ENCODE results near the gene STEEP1. TPM values are rescaled to one million over a fixed set of nuclear protein-coding genes. Genes with fewer than 3 reads are reported as not detected.

The STEEP1 gene
- total RNA-seq, 1 donor from 2014 or later: 18.3 TPM

DNA sequence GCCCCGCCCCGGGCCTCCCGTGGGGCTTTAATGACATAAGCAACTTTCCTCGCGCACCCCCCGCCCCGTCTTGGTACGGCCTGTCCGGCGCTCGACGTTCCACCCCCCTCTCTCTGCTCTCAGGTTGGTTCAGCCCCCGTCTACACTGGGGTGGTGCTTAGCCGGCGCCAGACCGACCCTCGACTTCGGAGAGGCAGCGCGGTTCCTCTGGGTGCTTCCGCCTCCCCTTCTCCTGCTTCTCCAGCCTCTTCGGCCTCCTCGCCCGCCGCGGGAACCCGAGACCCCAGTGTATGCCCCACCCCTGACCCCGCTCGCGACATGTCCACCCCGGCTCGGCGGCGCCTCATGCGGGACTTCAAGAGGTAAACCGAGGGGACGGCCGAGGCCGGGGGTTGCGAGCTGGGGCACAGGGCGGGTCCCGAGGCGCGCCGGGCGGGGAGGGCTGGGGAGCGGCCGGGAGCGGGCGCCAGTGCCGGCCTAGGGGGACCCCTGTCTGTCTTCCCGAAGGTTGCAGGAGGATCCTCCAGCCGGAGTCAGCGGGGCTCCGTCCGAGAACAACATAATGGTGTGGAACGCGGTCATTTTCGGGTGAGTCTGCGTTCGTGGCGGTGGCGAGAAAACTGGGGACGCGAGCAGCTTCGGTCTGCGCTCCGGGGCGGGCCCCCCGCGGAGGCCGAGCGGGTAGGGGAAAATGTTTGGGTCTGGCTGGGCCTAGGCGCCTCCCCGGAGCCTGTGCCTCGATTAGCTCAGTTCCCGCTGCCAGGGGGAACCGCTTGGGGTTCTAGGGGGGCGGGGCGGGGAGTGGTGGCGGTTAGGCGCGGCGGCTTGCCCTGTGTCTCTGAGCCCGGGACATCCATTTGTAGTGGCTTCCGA, 9.4 kb upstream of the STEEP1 start, which contains the start of gene UBE2A:
UBE2A (plus strand) TSS at position 170 of the 873 bp plus-strand sequence; CDS start at position 319, 149 bp downstream.
- TF ChIP-seq, protein P1, sequence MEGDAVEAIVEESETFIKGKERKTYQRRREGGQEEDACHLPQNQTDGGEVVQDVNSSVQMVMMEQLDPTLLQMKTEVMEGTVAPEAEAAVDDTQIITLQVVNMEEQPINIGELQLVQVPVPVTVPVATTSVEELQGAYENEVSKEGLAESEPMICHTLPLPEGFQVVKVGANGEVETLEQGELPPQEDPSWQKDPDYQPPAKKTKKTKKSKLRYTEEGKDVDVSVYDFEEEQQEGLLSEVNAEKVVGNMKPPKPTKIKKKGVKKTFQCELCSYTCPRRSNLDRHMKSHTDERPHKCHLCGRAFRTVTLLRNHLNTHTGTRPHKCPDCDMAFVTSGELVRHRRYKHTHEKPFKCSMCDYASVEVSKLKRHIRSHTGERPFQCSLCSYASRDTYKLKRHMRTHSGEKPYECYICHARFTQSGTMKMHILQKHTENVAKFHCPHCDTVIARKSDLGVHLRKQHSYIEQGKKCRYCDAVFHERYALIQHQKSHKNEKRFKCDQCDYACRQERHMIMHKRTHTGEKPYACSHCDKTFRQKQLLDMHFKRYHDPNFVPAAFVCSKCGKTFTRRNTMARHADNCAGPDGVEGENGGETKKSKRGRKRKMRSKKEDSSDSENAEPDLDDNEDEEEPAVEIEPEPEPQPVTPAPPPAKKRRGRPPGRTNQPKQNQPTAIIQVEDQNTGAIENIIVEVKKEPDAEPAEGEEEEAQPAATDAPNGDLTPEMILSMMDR (IDR thresholded peaks at IDR 0.05; ENCODE audit: unreplicated experiment): peak; percentile 34
- Mint-ChIP-seq H3K27me3 (no peaks in the 10 kb centered on the region), H3K9me3 (ENCODE audit: low read depth) (peaks cover 8% of the 10 kb centered on the region), H3K36me3 (ENCODE audit: insufficient read depth) (peaks cover 2% of the 10 kb centered on the region), H3K4me3 (ENCODE audit: low read depth) (peak within 1 kb of the TSS; percentile 90), H3K4me1 (ENCODE audit: low read depth) (peaks cover 10% of the 10 kb centered on the region), H3K27ac (peak within 1 kb of the TSS; percentile 98)
- DNase-seq (ENCODE audit: low spot score, unreplicated experiment): peak; percentile 80

DNA sequence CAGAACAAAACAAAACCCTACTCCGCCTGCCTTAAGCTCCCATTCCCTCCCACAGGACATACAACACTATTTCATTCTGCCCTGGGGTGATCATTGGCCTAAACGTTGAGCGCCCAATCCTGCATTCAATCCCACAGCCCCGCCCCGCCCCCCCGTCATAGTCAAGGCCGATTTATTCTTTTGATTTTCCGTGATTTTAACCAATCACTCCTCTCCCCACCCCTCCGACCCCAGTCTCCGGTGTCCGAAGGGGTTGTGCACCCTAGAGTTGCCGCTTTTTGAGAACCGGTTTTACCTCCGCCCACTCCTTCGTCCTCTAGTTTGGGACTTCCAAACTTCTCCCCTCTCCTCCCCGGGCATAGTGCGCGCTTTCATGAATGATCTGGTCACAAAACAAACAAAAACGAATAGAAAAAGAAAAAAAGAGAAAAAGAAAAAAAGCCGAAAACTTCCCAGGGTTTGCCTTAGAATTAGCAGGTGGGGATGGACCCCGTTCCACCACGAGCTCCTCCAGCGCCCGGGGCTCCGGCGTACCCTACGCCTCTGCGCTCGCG, 8.7 kb upstream of the STEEP1 start:
- peaks cover 10% of the 10 kb centered on the region for H3K4me1 Mint-ChIP-seq (ENCODE audit: low read depth)
- peak overlapping the region; percentile 96 for H3K27ac Mint-ChIP-seq
- DNase-seq (ENCODE audit: low spot score, unreplicated experiment): no peak
- H3K9me3 Mint-ChIP-seq (ENCODE audit: low read depth): peaks cover 8% of the 10 kb centered on the region
- H3K27me3 Mint-ChIP-seq: no peaks in the 10 kb centered on the region
- TF ChIP-seq, protein P1 (IDR thresholded peaks at IDR 0.05; ENCODE audit: unreplicated experiment): no peak
- H3K4me3 Mint-ChIP-seq (ENCODE audit: low read depth): peak overlapping the region; percentile 90
- H3K36me3 Mint-ChIP-seq (ENCODE audit: insufficient read depth): peaks cover 2% of the 10 kb centered on the region

DNA sequence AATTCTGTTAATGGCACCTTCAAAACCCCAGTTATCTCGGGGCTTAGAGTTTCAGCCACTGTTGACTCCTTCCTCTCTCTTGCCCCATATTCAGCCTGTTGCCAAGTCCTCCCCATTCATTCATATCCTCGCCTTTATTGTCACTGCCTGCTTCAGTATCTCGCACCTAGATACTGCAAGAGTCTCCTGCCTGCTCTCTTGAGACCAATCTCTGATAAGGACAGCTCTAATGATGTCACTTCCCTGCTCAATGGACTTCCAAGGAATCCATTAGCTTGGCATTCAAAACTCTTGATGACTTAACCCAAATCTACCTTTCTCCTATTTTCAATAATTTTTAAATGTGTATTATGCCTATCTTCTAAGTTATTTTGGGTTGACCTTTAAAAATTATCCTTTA, 8.0 kb upstream of the STEEP1 start:
- Mint-ChIP-seq H3K4me1 (ENCODE audit: low read depth) (peaks cover 10% of the 10 kb centered on the region), H3K27me3 (no peaks in the 10 kb centered on the region), H3K9me3 (ENCODE audit: low read depth) (peaks cover 8% of the 10 kb centered on the region), H3K36me3 (ENCODE audit: insufficient read depth) (peaks cover 2% of the 10 kb centered on the region), H3K4me3 (ENCODE audit: low read depth) (peak overlapping the region; percentile 90), H3K27ac (peak overlapping the region; percentile 96)
- TF ChIP-seq, protein P1 (IDR thresholded peaks at IDR 0.05; ENCODE audit: unreplicated experiment): no peak
- DNase-seq (ENCODE audit: low spot score, unreplicated experiment): no peak

DNA sequence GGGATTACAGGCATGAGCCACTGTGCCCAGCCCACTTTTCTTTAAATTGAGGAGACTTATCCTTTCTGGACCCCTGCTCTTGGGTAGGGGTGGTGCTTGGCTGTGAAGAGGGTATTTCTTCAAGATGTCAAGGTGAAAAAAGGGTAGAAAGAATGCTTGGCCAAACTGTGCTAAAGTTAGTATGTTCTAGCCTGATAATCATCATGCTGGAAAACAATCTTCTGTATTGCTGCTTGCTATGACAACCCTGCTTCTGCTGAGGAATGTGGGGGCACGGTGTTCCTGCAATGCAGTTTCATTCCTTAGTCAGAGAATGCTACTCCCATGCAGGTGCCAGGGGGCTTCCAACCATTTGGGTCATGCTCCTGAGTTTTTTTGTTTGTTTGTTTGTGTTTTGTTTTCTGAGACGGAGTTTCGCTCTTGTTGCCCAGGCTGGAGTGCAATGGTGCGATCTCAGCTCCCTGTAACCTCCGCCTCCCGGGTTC, 5.2 kb upstream of the STEEP1 start:
- Mint-ChIP-seq H3K36me3 (ENCODE audit: insufficient read depth) (peaks cover 2% of the 10 kb centered on the region), H3K27ac (no peak overlapping the region), H3K4me3 (ENCODE audit: low read depth) (no peak overlapping the region), H3K9me3 (ENCODE audit: low read depth) (peaks cover 15% of the 10 kb centered on the region), H3K4me1 (ENCODE audit: low read depth) (peaks cover 7% of the 10 kb centered on the region), H3K27me3 (no peaks in the 10 kb centered on the region)
- no peak for DNase-seq (ENCODE audit: low spot score, unreplicated experiment)
- TF ChIP-seq, protein P1 (IDR thresholded peaks at IDR 0.05; ENCODE audit: unreplicated experiment): no peak

DNA sequence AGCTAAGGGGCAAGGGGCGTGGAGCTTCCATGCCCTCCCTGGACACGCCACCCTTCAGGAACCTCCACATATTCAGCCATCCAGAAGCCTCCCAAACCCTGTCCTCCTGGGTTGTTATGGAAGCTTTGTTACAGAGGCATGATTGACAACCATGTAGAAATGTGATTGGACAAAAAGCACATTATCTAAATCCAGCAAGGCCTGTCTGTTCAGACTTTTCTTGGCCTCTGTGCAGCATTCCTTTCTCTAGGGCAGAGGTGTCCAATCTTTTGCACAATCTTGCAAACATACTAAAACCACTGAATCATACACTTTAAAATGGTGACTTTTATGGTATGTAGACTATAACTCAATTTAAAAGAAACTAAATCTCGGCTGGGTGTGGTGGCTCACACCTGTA, 12.7 kb downstream of the STEEP1 start:
- Mint-ChIP-seq H3K4me1 (ENCODE audit: low read depth) (no peaks in the 10 kb centered on the region), H3K27me3 (no peaks in the 10 kb centered on the region), H3K9me3 (ENCODE audit: low read depth) (peaks cover 6% of the 10 kb centered on the region), H3K4me3 (ENCODE audit: low read depth) (no peak overlapping the region), H3K27ac (no peak overlapping the region), H3K36me3 (ENCODE audit: insufficient read depth) (no peaks in the 10 kb centered on the region)
- TF ChIP-seq, protein P1 (IDR thresholded peaks at IDR 0.05; ENCODE audit: unreplicated experiment): no peak
- no peak for DNase-seq (ENCODE audit: low spot score, unreplicated experiment)
